K562 (cell line): ENCODE results near the gene SACM1L. TPM values are rescaled to one million over a fixed set of nuclear protein-coding genes. Genes with fewer than 3 reads are reported as not detected.
A peak's percentile ranks its signal among the peaks of the same experiment; 100 is the strongest.

Experiments
- ATAC-seq: fragments of 200-7000 bp; cut with Tn5 transposase; 3 replicates; pipeline ENCODE4 v1.9.1; 2020; ENCODE audit warnings: moderate library complexity
- BruUV-seq: library from RNA; stranded (reverse); fragments of 400-500 nt; replicated peaks from 2 replicates; lab custom pipeline; 2021; lab: Mats Ljungman, UMichigan
- CTCF ChIA-PET: fragments of 300-600 bp; formaldehyde crosslinking; extraction: SDS; loops from one replicate; lab custom pipeline; 2021; ENCODE audit warnings: low intra/inter-chr PET ratio; lab: Yijun Ruan, JAX
- POLR2A ChIA-PET: fragments of 300-600, 350-650 bp; sonication (Branson Sonifier 250); formaldehyde crosslinking; extraction: SDS; loops from one replicate; lab custom pipeline; 2021; ENCODE audit warnings: antibody characterized with exemption, inconsistent platforms; lab: Yijun Ruan, JAX
- DNase-seq, 4 experiments: peaks; one replicate each; pipeline versions ENCODE4 v3.0.0 to v3.0.0-alpha.2; 2011 to 2018; ENCODE audit warnings: low spot score in 3 of 4, mixed read lengths in 3 of 4; ENCODE audit errors: extremely low read depth in 1 of 4
- FAIRE-seq: peaks from 2 replicates; lab custom pipeline; 2011; peaks lifted over from hg19 to GRCh38; lab: Jason Lieb, UNC
- H2AFZ ChIP-seq: 2 replicates; pipeline ENCODE4 v1.6.0; 2011; ENCODE audit warnings: low read depth, low read length, control low read depth, inconsistent platforms
- H3K27ac ChIP-seq: fragments of 200-600 bp; 3 replicates; pipeline ENCODE4 v1.8.0; 2011; ENCODE audit warnings: low read depth, mild to moderate bottlenecking, control low read depth, inconsistent platforms, low read length, moderate library complexity, mixed read lengths; ENCODE audit errors: extremely low read depth
- H3K27me3 ChIP-seq, 2 experiments: fragments of 300-600 bp in 1 of 2; 2 replicates in 1 of 2; 3 replicates in 1 of 2; pipeline versions ENCODE4 v1.6.0 to v1.8.0; 2011; ENCODE audit warnings: inconsistent platforms in 2 of 2, low read length in 2 of 2, mild to moderate bottlenecking in 1 of 2, mixed read lengths in 1 of 2, moderate library complexity in 1 of 2; ENCODE audit not compliant: control insufficient read depth in 2 of 2, insufficient read depth in 2 of 2
- H3K36me3 ChIP-seq: fragments of 300-600 bp; 3 replicates; pipeline ENCODE4 v1.8.0; 2011; ENCODE audit warnings: mild to moderate bottlenecking, low read length, inconsistent platforms; ENCODE audit not compliant: control insufficient read depth, insufficient read depth
- H3K4me1 ChIP-seq, 2 experiments: fragments of 200-600 bp in 1 of 2; replicated peaks in 1 of 2; 2 replicates in 1 of 2; 3 replicates in 1 of 2; pipeline versions ENCODE4 v1.5.1 to v1.8.0; 2011; ENCODE audit warnings: inconsistent platforms in 2 of 2, low read length in 2 of 2, mild to moderate bottlenecking in 1 of 2, mixed read lengths in 1 of 2, moderate library complexity in 1 of 2; ENCODE audit not compliant: control insufficient read depth in 2 of 2, insufficient read depth in 2 of 2
- H3K4me2 ChIP-seq: 2 replicates; pipeline ENCODE4 v1.6.1; 2011; ENCODE audit warnings: low read length, control low read depth, inconsistent platforms, mixed read lengths; ENCODE audit not compliant: insufficient read depth
- H3K4me3 ChIP-seq: fragments of 200-600 bp; sonication (generic), shearing (Covaris generic); 2 replicates; pipeline ENCODE4 v1.5.1; 2016; ENCODE audit warnings: control low read depth, inconsistent platforms
- H3K79me2 ChIP-seq: fragments of 200-600 bp; 3 replicates; pipeline ENCODE4 v1.8.0; 2011; ENCODE audit warnings: low read length, inconsistent platforms; ENCODE audit not compliant: control insufficient read depth, insufficient read depth
- H3K9ac ChIP-seq, 2 experiments: 2 replicates each; pipeline versions ENCODE4 v1.6.0 to v1.6.1; 2011; ENCODE audit warnings: low read depth in 2 of 2, low read length in 2 of 2, control low read depth in 1 of 2, inconsistent platforms in 1 of 2, mild to moderate bottlenecking in 1 of 2, mixed read lengths in 1 of 2; ENCODE audit not compliant: insufficient read depth in 1 of 2
- H3K9me1 ChIP-seq: one replicate; pipeline ENCODE4 v1.6.0; 2011; ENCODE audit warnings: inconsistent platforms, mild to moderate bottlenecking, low read length, moderate library complexity; ENCODE audit not compliant: control insufficient read depth, insufficient read depth
- H3K9me3 ChIP-seq: replicated peaks from 2 replicates; pipeline ENCODE4 v1.5.1; 2011; ENCODE audit warnings: low read depth, low read length, inconsistent platforms; ENCODE audit not compliant: control insufficient read depth, insufficient read depth
- H4K20me1 ChIP-seq: replicated peaks from 2 replicates; pipeline ENCODE4 v1.6.1; 2011; ENCODE audit warnings: low read length, inconsistent platforms, mixed read lengths; ENCODE audit not compliant: control insufficient read depth, insufficient read depth
- ARID2 ChIP-seq: fragments of 450-650 bp; IDR thresholded peaks from 2 replicates; pipeline ENCODE4 v1.6.1; 2017; ENCODE audit warnings: antibody characterized with exemption, mild to moderate bottlenecking
- CCAR2 ChIP-seq: fragments of 200-400 bp; formaldehyde crosslinking; IDR thresholded peaks from 2 replicates; pipeline ENCODE4 v1.6.1; 2017; ENCODE audit warnings: mild to moderate bottlenecking, low read depth, low read length
- ETV6 ChIP-seq, 3 experiments: fragments of 150-350 bp in 1 of 3; sonication (generic) in 1 of 3; formaldehyde crosslinking in 1 of 3; IDR thresholded peaks; 2 replicates each; pipeline versions ENCODE4 v1.6.1 to v1.8.0; 2014 to 2022; ENCODE audit warnings: borderline replicate concordance in 2 of 3, low read depth in 2 of 3, antibody characterized with exemption in 1 of 3, low read length in 1 of 3, mild to moderate bottlenecking in 1 of 3, missing genetic modification reagents in 1 of 3
- HES1 ChIP-seq: fragments of 450-650 bp; IDR thresholded peaks from 2 replicates; pipeline ENCODE4 v1.6.1; 2016; ENCODE audit warnings: low read depth, mild to moderate bottlenecking, moderate library complexity
- KLF10 ChIP-seq: fragments of 250-450 bp; sonication (Bioruptor Pico); IDR thresholded peaks from 2 replicates; pipeline ENCODE4 v1.6.1; 2021; ENCODE audit warnings: matching md5 sums
- MYBL2 ChIP-seq, 2 experiments: fragments of 450-650 bp in 1 of 2; sonication (generic) in 1 of 2; formaldehyde crosslinking in 1 of 2; IDR thresholded peaks; 2 replicates each; pipeline versions ENCODE4 v1.6.1 to v1.8.1; 2017 to 2022; ENCODE audit warnings: borderline replicate concordance in 1 of 2, inconsistent platforms in 1 of 2, low read depth in 1 of 2, mild to moderate bottlenecking in 1 of 2, missing genetic modification reagents in 1 of 2, moderate library complexity in 1 of 2
- MYNN ChIP-seq, 2 experiments: sonication (generic); formaldehyde crosslinking in 1 of 2; IDR thresholded peaks; 2 replicates each; pipeline versions ENCODE4 v1.5.0 to v1.6.1; 2016 to 2020; ENCODE audit warnings: antibody characterized with exemption in 1 of 2, missing genetic modification reagents in 1 of 2
- NCOA2 ChIP-seq, 2 experiments: fragments of 450-650 bp; IDR thresholded peaks; 2 replicates each; pipeline ENCODE4 v1.6.1; 2018; ENCODE audit warnings: mild to moderate bottlenecking in 2 of 2, moderate library complexity in 1 of 2; ENCODE audit not compliant: partially characterized antibody in 2 of 2
- NELFE ChIP-seq: IDR thresholded peaks from 2 replicates; pipeline ENCODE4 v1.6.1; 2011; ENCODE audit warnings: mild to moderate bottlenecking; ENCODE audit not compliant: insufficient read depth, insufficient read length
- NR1H2 ChIP-seq: sonication (generic); formaldehyde crosslinking; IDR thresholded peaks from 2 replicates; pipeline ENCODE4 v1.4.0; 2020; ENCODE audit warnings: mild to moderate bottlenecking, missing genetic modification reagents
- PHF8 ChIP-seq: fragments of 200-600 bp; sonication (generic); IDR thresholded peaks from 2 replicates; pipeline ENCODE4 v1.6.1; 2012; ENCODE audit warnings: mixed run types, mild to moderate bottlenecking, inconsistent platforms, low read length, moderate library complexity, borderline replicate concordance
- SMARCA5 ChIP-seq: fragments of 450-650 bp; IDR thresholded peaks from 2 replicates; pipeline ENCODE4 v1.6.1; 2016
- SMARCB1 ChIP-seq: IDR thresholded peaks from 2 replicates; pipeline ENCODE4 v1.6.1; 2011; ENCODE audit warnings: improper control_type of control experiment, low read depth; ENCODE audit not compliant: insufficient read length
- SPI1 ChIP-seq: IDR thresholded peaks from 2 replicates; pipeline ENCODE4 v1.6.1; 2011; ENCODE audit warnings: low read depth, low read length, control low read depth, borderline replicate concordance
- STAG1 ChIP-seq: sonication (generic); formaldehyde crosslinking; IDR thresholded peaks from 2 replicates; pipeline ENCODE4 v1.5.0; 2020; ENCODE audit warnings: missing genetic modification reagents, borderline replicate concordance
- TCFL5 ChIP-seq: fragments of 250-450 bp; sonication (Bioruptor Pico); conservative IDR thresholded peaks from 2 replicates; pipeline ENCODE4 v1.6.1; 2021; ENCODE audit warnings: mild to moderate bottlenecking, moderate library complexity, matching md5 sums
- U2AF2 ChIP-seq: fragments of 200-400 bp; formaldehyde crosslinking; optimal IDR thresholded peaks from 2 replicates; pipeline ENCODE3; 2017; ENCODE audit warnings: low read depth, mild to moderate bottlenecking, low read length
- ZEB2 ChIP-seq: fragments of 450-650 bp; IDR thresholded peaks from 2 replicates; pipeline ENCODE4 v1.6.1; 2016
- ZNF134 ChIP-seq: fragments of 250-450 bp; sonication (Bioruptor Pico); conservative IDR thresholded peaks from 2 replicates; pipeline ENCODE4 v1.4.0; 2020
- ZNF41 ChIP-seq: fragments of 250-450 bp; sonication (Bioruptor Pico); conservative IDR thresholded peaks from 2 replicates; pipeline ENCODE4 v1.4.0; 2020; ENCODE audit warnings: mild to moderate bottlenecking
- ZNF830 ChIP-seq: fragments of 250-450 bp; sonication (Bioruptor Pico); IDR thresholded peaks from 2 replicates; pipeline ENCODE4 v1.5.0; 2021; ENCODE audit warnings: mild to moderate bottlenecking
- WGBS: fragments of 100-300 bp; shearing (Covaris generic); methylation state at CpG from one replicate; pipeline ENCODE4 v1.1.6; 2016; ENCODE audit warnings: low coverage, mixed read lengths; ENCODE audit not compliant: insufficient coverage; ENCODE audit errors: missing lambda C conversion rate; 5-methylcytosine and 5-hydroxymethylcytosine counted together
- in situ Hi-C: fragments of 300-500 bp; cut with MboI; formaldehyde crosslinking; loops from 4 replicates; pipeline ENCODE4 v1.15.0; 2018; ENCODE audit warnings: inconsistent platforms, mixed read lengths
- intact Hi-C: fragments of 100-400 bp; cut with micrococcal nuclease; formaldehyde crosslinking; loops from 2 replicates; pipeline ENCODE4 v1.14.2; 2022
- polyA plus RNA-seq, 8 experiments: library from polyadenylated mRNA; depleted of rRNA in 4 of 8; stranded (reverse) in 5 of 8; unstranded in 3 of 8; fragments of >200 nt; fragmentation: Nextera tagmentation in 2 of 8; fragmentation: Illumina TruSeq in 1 of 8; extraction: Ambion mirVana in 2 of 8; extraction: Trizol in 1 of 8; gene quantifications; 2 replicates each; pipeline versions ENCODE4 v1.2.1 to v1.2.3, GENCODE V29; 2011 to 2014; ENCODE audit warnings: inconsistent platforms in 1 of 8, missing spikeins in 1 of 8
- total RNA-seq, 7 experiments: library from RNA; depleted of rRNA in 6 of 7; stranded (reverse); fragments of >200 nt in 6 of 7; fragmentation: Illumina TruSeq in 2 of 7; extraction: Trizol in 2 of 7; gene quantifications; 2 replicates each; pipeline versions ENCODE4 v1.2.1 to v1.2.3, GENCODE V29; 2011 to 2021; ENCODE audit warnings: low replicate concordance in 1 of 7

SACM1L gene
- total and polyA plus RNA-seq, 9 of the 15 experiments (the other 6 are each of a cell fraction or from before 2014, with no cell fraction given): 25.7 to 67.2 (median 40.3) TPM

DNA sequence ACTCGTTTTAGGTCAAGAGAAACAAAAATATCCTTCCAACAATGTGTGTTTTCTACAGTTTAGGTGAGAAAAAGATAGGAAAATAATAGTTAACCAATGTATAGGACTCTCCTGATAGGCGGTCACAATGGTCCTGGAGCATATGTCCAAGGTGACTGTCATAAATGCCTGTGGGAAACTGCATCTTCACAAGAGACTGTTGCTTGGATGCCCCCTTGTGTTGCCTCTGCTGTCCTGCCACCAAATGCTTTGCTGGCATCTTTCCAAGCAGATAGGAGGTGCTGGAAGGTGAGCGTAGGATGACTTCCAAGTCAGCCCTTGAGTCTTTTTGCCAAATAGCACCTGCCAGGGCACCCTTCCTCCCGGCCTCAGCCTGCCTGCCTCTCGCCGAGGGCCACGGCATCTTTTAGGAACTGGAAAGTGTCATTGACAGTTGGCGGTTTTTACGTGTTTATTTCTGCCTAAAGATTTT is 24.1 kb upstream of the SACM1L start:
- no peak overlapping the region for H2AFZ ChIP-seq
- H3K9me3 ChIP-seq: no peaks in the 10 kb centered on the region
- no peak overlapping the region for H3K9ac ChIP-seq
- H3K79me2 ChIP-seq: peaks cover 8% of the 10 kb centered on the region; the same call in 2 of the 3 replicates
- no TSS peak for BruUV-seq
- intact Hi-C loops (loop anchor here (5.0 to 10.0 kb wide), 2 partner anchors 260 to 412 kb away; no protein-coding TSS in a partner anchor), in situ Hi-C loops (no loop called here)
- peaks cover 3% of the 10 kb centered on the region; the same call in 1 of the 2 replicates for H4K20me1 ChIP-seq
- peaks cover 6 to 35% of the 10 kb centered on the region in 2 experiments; a peak in 4 of 5 replicates for H3K4me1 ChIP-seq
- H3K27ac ChIP-seq: no peak overlapping the region; the same call in 2 of the 3 replicates
- peak; percentile 88 for ATAC-seq
- H3K9me1 ChIP-seq: no peaks in the 10 kb centered on the region
- H3K36me3 ChIP-seq: peaks cover 36% of the 10 kb centered on the region
- DNase-seq: peak; percentile 78 to 92 (median 82)
- H3K27me3 ChIP-seq: no peaks in the 10 kb centered on the region
- no peak overlapping the region for H3K4me3 ChIP-seq
- CTCF ChIA-PET: interaction anchor here (0.9 to 1.7 kb wide), 4 partner anchors 154 to 440 kb away, joined by 4 to 17 read pairs (median 4); no protein-coding TSS in a partner anchor
- FAIRE-seq: peak; percentile 78
- peak overlapping the region; percentile 44; the same call in 1 of the 2 replicates for H3K4me2 ChIP-seq
- POLR2A ChIA-PET: interaction anchor here (0.7 kb wide), 1 partner anchor 48 kb away, joined by 4 read pairs; no protein-coding TSS in a partner anchor
- 64% methylated on average over 9 of the region's 9 CpGs for WGBS
- peak; percentile 58; the same call in 1 of the 2 replicates for TF ChIP-seq SMARCA5
- TF ChIP-seq ZEB2: peak; percentile 64
- TF ChIP-seq SPI1: no peak
- TF ChIP-seq TCFL5 (CRISPR knock-in tag): no peak
- TF ChIP-seq HES1: no peak
- TF ChIP-seq U2AF2: no peak
- no peak for TF ChIP-seq PHF8
- TF ChIP-seq ZNF830 (CRISPR knock-in tag): no peak
- no peak for TF ChIP-seq MYBL2 (IDR thresholded peaks at IDR 0.05; ENCODE audit: low read depth)
- TF ChIP-seq MYBL2 (CRISPR knock-in tag; IDR thresholded peaks at IDR 0.05; ENCODE audit: borderline replicate concordance): no peak
- TF ChIP-seq SMARCB1: no peak
- TF ChIP-seq MYNN (IDR thresholded peaks at IDR 0.05): peak; percentile 39; the same call in 1 of the 2 replicates
- TF ChIP-seq MYNN (CRISPR knock-in tag; IDR thresholded peaks at IDR 0.05): no peak
- TF ChIP-seq ARID2: 0 out of 2 replicates have a peak, but pooled peaks have one; percentile 31
- TF ChIP-seq NELFE: no peak
- TF ChIP-seq NCOA2 (IDR thresholded peaks at IDR 0.05; ENCODE audit: partially characterized antibody in 2 of 2): peak in 1 of 2 experiments; percentile 52
- TF ChIP-seq KLF10 (CRISPR knock-in tag): no peak
- TF ChIP-seq ZNF134 (CRISPR knock-in tag): no peak
- no peak for TF ChIP-seq ETV6 (IDR thresholded peaks at IDR 0.05; ENCODE audit: borderline replicate concordance in 1 of 2, low read depth in 2 of 2, low read length in 1 of 2)
- TF ChIP-seq ETV6 (CRISPR knock-in tag; IDR thresholded peaks at IDR 0.05; ENCODE audit: borderline replicate concordance): no peak
- TF ChIP-seq CCAR2: no peak
- TF ChIP-seq NR1H2 (CRISPR knock-in tag): no peak
- TF ChIP-seq ZNF41 (CRISPR knock-in tag): no peak
- TF ChIP-seq STAG1 (CRISPR knock-in tag): peak; percentile 35; the same call in 1 of the 2 replicates
